HG02840 (cell line): ENCODE data around the gene KAT2A.
"Not testable (repeated sequence)": the region's sequence is repeated elsewhere in the genome, so short reads cannot be mapped to it uniquely, and the experiment has no call there.

Experiments used
- ATAC-seq: cut with Tn5 transposase; IDR thresholded peaks from one replicate; pipeline ENCODE4 v1.9.1; 2021; ENCODE audit warnings: mild to moderate bottlenecking, moderate library complexity, moderate number of reproducible peaks; ENCODE audit not compliant: unreplicated experiment, low FRiP score

The KAT2A gene

DNA sequence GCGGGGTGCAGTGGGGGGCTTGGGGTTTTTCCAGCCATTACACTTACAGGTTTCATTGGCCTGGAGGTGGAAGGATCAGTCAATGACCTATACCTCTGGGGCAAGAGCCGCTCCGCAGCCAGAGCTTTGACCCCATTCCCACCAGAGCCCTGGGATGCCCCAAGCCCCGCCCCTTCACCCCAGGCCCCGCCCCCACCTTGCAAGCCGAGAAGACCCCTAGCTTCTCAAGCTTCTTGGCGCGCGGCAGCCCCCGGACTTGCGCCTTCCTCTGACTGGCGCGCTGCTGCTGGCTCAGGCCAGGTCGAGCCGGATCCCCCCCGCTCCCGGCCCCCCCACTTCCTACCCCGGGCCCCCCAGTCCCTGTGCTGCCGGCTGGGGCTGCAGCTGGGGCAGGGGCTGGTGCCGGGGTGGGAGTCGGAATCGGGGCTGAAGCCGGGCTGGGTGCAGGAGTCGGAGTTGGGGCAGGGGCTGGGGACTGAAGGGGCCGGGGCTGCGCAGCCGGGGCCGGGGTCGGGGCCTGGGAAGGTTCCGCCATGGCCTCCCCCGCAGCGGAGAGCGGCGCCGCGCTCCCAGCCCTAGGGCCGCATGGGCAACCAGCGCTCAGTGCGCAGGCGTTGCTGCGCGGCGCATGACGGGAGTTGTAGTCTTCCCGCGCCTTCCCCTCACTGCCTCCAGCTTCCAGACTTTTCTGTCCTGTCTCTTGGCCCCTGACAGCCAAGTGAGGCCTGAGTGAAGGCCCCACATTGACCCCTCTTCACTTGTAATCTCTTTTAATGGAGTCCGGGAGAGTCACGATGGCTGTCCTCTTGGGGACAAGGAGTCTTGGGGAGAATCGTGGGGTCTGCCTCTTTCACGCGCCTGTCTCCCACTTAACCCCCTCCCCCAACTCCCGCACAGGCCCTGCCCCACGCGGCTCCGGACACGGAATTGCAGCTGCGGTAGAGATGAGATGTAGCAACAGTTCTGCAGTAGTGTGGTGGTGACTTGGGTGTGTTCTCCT is at the start of gene KAT2A:
TSS of gene KAT2A (minus strand) at position 598 of the 1,000 bp plus-strand sequence. CDS start at position 535, 63 bp downstream.
- no peak for ATAC-seq

DNA sequence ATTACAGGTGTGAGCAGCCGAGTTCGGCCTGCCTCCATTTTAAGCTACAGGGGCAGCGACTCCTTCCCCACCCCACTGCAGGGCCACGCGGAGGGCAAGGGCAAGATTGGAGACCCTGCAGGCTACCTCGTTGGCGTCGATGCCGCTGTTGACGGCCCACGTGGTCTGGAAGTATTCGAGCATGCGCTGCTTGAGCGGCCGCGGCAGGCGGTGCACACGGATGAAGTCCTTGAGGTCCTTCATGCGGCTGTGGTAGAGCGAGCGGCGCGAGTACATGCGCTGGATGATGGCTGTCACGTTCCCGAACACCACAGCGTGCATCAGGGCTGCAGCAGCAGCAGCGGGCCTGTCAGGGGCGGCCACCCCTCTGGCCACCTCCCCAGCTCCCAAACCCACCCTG is 48.2 kb upstream of the KAT2A start:
- no peak for ATAC-seq

- ATAC-seq, result no peak
Measured at GRCh38 chr17:42167807-42168206, 46.6 kb upstream of the KAT2A start.

GRCh38 chr17:42166196-42166763 is 45.1 kb upstream of the KAT2A start:
- no peak for ATAC-seq

DNA sequence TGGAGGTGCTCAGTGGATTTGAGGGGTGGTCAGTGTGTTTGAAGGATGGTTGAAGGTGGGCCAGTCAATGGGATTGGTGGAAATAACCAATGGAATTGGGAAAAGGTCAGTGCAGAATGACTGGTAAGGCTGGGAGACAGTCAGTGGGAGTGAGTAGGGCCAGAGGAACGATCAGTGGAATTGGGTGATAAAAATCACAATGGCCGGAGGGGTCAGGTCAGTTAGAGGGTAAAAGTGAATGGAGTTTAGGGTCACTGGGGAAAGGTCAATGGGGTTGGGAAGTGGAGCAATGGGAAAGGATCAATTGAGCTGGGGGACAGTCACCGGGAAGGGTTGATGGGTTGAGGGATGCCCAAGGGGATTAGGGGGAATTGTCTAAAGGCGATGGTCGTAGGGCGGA is 44.6 kb upstream of the KAT2A start:
- no peak for ATAC-seq

DNA sequence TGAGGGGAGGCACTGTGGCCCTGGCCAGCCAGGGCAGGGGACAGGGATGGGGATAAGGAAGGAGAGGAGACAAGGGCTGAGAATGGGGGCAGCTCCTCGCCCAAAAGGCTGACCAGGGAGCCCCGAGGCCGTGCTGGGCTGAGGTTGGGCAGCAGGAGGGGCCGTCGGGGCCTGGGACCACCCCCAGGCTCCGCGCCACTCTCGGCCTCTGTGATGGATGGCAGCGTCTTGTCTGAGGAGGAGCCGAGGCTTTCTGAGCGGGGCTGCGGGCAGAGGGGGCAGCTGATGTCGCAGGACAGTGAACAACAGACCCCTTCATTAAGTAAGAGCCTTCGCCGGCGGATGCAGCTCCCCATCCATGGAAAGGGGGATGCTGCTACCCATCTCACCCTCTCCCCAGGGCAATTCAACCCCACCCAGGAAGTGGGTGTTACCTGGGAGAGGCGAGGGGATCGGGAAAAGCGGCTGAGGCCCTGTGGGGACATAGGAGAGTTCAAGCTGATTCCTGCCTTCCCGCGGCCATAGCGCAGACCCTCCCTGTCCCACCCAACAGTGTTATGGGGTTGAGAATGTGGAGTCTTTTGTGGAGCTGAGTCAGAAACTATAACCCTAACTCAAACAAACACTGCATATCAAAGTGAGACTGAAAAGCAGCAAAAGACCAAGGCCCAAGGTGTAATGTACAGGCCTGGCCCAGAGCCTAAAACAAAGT is 42.7 kb upstream of the KAT2A start:
- ATAC-seq, result no peak

GRCh38 chr17:42163113-42163512 is 41.9 kb upstream of the KAT2A start:
- ATAC-seq, result no peak

GRCh38 chr17:42160531-42160910 is 39.4 kb upstream of the KAT2A start:
- ATAC-seq, result no peak

DNA sequence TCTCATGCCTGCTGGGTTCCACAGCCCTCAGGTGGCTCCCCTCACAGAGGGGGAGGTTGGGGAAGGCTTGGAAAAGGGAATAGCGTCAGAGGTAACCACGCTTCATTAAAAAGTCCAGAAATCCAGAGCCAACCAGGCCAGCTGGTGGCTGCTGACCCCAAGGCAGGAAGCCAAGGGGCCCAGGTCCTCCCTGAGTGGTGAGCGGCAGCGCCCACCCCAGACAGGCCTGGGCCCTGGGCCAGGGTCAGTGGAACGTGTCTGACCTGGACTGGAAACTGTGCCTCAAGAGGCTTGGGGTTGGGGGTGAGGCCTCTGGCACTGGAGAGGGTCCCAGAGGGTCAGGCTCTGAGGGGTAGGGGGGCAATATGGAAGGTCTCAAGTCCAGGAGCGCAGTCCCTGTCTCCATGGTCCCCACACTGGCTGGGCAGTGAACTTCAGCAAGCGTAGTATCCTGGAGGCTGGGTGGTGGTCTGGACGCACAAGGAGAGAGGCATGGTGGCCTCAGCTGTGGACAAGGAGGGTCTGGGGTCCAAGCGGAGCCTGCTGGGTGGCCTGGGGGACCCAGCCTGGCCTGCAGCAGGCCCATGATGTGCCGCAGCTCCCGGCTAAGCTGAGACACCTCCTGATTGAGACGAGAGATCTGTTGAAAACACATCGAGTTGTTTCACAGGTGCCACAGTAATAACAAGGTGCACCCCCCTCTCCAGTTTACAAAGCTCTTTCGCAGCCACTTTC is 38.8 kb upstream of the KAT2A start:
- ATAC-seq, result no peak

DNA sequence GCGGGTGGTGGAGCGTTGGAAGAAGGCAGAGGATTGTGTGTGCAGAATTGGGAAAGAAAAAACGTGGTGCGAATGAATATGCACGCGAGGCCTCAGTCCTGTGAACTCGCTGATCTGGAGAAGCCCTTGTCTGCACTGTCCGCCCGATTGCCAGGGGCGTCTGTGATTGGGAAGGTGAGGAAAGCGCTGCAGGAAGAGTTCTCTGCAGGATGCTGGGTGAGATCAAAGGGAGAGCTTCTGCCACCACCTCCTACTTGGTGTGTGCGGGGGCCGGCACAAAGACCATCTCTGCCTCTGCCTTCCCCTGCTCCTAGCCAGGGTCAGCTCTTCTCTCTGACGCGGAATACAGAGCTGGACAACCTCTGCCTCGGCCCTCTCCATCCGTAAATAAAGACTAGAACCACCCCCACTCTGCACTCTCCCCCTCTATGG is 34.5 kb upstream of the KAT2A start:
- ATAC-seq, result no peak

DNA sequence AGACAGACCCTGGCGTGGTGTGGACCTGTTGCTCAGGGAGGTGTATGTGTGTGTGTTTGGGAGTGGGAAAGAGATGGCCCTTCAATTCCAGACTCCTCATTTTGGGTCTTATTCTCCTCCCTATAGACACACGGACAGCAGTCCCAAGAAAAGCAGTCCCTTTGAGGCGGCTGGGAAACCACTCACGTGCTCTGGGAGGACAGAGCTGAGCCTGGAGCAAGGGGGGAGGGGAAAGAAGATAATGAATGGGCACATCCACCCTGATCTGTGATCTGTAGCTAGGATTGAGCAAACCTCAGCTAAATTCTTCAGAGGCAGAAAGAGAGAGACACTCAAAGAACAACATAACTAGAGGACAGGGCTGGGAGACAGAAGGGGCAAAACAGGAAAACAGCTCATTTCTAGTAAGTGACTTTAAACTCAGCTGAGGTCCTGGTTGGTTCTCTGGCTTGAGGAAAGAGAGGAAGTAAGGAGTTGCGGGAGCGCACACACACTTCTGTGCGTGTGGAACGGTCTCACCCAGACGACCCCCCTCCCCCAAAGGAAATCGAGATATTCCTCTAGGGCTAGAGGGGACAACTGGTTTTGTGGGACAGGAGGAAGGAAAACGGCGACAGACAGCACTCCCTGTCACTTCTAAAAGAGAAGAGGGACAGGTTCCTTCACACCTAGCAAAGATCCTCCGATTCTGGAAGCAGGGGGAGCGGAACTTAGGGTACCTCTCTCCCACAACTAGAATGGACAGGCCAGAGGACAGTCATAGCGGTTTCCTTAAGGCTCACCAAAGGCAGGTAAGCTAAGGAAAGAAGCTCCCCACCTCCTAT is 33.0 kb upstream of the KAT2A start:
- ATAC-seq, result no peak

DNA sequence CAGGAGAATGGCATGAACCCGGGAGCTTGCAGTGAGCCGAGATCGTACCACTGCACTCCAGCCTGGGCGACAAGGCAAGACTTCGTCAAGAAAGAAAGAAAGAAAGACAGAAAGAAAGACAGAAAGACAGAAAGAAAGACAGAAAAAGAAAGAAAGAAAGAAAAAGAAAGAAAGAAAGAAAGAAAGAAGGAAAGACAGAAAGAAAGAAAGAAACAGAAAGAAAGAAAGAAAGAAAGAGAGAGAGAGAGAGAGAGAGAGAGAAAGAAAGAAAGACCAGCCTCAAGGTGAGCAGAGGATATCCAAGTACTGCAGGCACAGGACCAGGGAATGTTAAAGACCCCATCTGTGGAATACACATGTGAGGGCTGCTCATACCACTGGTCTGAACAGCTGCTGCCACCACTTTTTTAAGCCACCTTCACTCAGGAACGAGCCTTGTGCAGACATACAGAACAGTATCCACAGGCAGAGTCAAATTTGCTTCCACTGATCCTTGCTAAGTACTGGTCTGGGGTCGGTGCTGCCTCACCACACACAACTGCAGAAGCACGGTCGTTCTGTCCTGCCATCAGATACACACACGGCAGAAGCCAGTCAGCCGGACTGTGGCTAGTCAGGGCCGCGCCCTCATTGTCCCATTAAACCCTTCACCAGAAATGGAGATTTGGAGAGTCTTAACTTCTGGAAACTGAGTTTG is 25.9 kb upstream of the KAT2A start:
- no peak for ATAC-seq

- ATAC-seq, result not testable (repeated sequence)
Measured at GRCh38 chr17:42143138-42143537, 22.0 kb upstream of the KAT2A start.

- ATAC-seq, result no peak
Measured at GRCh38 chr17:42142371-42142896, 21.3 kb upstream of the KAT2A start.

DNA sequence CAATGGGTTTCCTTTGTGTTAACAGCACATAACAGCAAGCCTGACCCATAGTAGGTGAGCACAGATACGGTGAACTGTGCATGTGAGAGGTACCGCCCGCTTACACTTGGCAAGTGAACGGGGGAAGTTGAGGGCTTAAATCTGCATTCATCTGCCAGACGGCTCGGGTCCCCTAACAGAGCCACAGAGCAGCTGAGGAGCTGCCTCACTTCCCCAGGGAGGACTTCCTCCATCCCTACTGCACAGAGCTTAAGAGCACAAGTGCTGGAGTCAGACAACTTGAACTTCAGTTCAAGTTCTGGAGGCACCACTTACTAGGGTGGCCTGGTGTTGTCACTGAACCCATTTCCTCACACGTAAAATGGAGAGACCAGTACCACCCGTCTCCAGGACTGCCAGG is 20.2 kb upstream of the KAT2A start:
- ATAC-seq, result no peak

- not testable (repeated sequence) for ATAC-seq
Measured at GRCh38 chr17:42140690-42141089, 19.5 kb upstream of the KAT2A start.

DNA sequence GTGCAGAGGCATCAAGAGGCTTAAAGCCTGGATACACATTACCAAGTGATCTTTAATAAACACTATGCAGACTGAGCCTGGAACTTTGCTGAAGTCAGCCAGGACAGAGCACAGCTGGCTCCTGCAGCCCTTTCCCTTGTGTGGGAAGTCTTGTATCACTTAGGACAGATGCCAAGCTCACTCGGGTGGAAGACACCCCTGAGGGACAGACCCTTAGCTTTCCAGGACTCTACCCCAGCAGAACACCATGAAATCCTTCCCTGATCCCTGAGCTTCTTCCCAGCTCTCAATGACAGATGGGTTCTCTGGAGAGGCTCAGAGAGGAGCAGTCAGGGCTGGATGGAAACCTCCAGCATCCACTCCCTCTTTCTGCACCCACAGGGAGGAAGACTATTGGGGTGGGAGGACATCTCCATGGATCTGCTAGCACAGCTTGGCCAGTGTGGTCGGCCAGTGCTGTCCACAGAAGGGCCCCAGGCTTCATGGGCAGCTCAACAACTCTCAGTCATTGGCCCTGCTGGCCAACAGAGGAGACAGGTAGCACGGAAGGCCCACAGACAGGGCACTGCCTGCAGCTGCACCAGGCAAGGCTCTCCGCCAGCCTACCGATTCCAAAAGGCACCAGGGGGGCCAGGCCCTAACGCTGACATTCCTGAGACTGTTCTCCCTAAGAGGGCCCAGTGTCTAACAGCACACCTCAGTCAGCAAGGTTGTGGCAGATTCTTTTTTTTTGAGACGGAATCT is 17.8 kb upstream of the KAT2A start:
- ATAC-seq, result no peak

DNA sequence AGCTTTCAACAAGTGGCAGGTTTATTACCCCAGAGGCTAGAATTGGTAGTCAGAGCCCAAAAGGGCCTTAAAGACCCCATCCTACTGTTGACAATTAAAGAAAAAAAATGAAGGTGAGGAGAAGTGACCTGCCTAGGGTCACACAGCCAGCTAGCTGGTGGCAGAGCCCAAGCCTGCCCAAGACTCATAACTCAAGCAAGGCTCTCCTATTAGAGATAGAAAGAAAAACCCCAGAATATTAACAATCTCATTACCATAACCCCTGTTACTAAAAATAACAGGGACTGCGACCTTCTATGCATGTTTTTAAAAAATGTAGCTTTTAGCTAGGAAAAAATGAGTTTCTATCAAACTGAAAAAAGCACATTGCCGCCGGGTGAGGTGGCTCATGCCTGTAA is 15.5 kb upstream of the KAT2A start:
- no peak for ATAC-seq
